ENCODE data around the gene MT1E.
A peak's percentile ranks its signal among the peaks of the same experiment; 100 is the strongest.

MT1E gene

DNA sequence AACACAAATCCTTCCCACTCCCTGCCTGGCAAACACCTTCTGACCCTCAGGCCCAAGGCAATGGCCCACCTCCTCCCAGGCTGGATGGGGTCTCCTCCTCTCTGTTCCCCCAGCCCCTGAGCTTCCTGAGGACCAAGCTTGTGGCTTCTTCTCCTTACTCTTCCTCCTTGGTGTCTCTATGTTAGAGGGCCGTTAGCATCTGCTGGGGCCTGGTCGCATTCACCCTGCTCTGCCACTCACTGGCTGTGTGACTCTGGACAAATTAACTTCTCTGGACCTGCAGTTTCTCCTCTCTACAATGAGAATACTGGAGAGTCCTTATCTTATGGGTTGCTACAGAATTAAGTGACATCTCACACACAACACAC lies 17.9 kb upstream of the MT1E start:
- Histone ChIP-seq H3K18ac (ENCODE audit: low read depth in 1 of 2, low read length in 2 of 2) (peak overlapping the region; percentile 96 to 100), H2BK15ac (ENCODE audit: low read depth, poor library complexity, severe bottlenecking) (peak overlapping the region; percentile 6), H3K4me1 (ENCODE audit: control insufficient read depth, insufficient read depth, low read depth, low read length) (peaks cover 34% of the 10 kb centered on the region), H3K4me3 (ENCODE audit: insufficient read depth in 1 of 2, low read depth in 1 of 2, low read length in 2 of 2) (peak overlapping the region in 1 of 2 experiments; percentile 92), H3K14ac (ENCODE audit: low read length in 2 of 2) (peak overlapping the region in 1 of 2 experiments; percentile 98), H4K91ac (ENCODE audit: low read length) (peak overlapping the region; percentile 100), H3K27me3 (ENCODE audit: control insufficient read depth in 1 of 2, insufficient read depth in 1 of 2, low read length in 2 of 2) (no peaks in the 10 kb centered on the region), H3K4me2 (ENCODE audit: low read length, poor library complexity, severe bottlenecking) (no peak overlapping the region), H3K27ac (ENCODE audit: low read length, poor library complexity, severe bottlenecking) (peak overlapping the region; percentile 99), H3K4ac (ENCODE audit: low read depth in 1 of 2, low read length in 2 of 2) (peak overlapping the region; percentile 99 to 100), H3K23ac (ENCODE audit: low read length in 2 of 2) (peak overlapping the region; percentile 2 to 75), H2BK5ac (ENCODE audit: low read depth, low read length, poor library complexity, severe bottlenecking) (peak overlapping the region; percentile 79), H3K9me3 (ENCODE audit: control insufficient read depth, low read length) (no peaks in the 10 kb centered on the region), H2BK120ac (ENCODE audit: low read depth, low read length) (peak overlapping the region; percentile 88), H3K79me1 (replicated peaks; ENCODE audit: low read length, poor library complexity, severe bottlenecking) (peaks cover 4% of the 10 kb centered on the region), H2BK12ac (ENCODE audit: low read length in 2 of 2) (peak overlapping the region; percentile 97 to 99), H3K9ac (ENCODE audit: low read length) (peak overlapping the region; percentile 84), H2AFZ (ENCODE audit: low read depth, low read length) (no peak overlapping the region), H4K8ac (ENCODE audit: low read length) (peak overlapping the region; percentile 100), H3K36me3 (ENCODE audit: control insufficient read depth in 1 of 2, insufficient read depth in 2 of 2, low read depth in 1 of 2, low read length in 2 of 2) (no peaks in the 10 kb centered on the region), H2AK5ac (ENCODE audit: low read length, severe bottlenecking) (peak overlapping the region; percentile 34)
- no peak for DNase-seq
- WGBS = 45% methylated on average over 2 of the region's 2 CpGs

DNA sequence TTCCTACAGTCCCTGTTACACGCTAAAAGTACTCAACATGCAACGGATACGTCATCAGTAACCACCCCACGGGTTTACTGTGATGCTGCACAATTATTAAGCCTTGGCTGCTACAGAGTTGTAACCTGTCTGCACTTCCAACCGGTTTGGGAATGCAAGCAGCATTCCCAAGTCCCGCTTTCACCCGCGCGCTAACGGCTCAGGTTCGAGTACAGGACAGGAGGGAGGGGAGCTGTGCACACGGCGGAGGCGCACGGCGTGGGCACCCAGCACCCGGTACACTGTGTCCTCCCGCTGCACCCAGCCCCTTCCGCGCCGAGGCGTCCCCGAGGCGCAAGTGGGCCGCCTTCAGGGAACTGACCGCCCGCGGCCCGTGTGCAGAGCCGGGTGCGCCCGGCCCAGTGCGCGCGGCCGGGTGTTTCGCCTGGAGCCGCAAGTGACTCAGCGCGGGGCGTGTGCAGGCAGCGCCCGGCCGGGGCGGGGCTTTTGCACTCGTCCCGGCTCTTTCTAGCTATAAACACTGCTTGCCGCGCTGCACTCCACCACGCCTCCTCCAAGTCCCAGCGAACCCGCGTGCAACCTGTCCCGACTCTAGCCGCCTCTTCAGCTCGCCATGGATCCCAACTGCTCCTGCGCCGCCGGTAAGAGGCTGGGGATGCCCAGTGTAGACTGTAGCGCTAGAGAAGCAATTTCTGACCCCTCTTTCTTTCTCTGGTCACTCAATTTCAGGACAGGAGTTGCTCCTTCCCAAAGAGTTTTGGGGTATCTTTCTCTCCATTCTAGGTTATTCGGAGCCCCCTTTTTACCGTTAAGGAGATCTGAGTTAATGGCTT lies 17.3 kb upstream of the MT1E start, which contains the start of gene MT2A:
Gene MT2A, plus strand, starts transcription at position 542 of the 833 bp plus-strand sequence. Its CDS starts 72 bp downstream, at position 614.
- Histone ChIP-seq H3K23ac (ENCODE audit: low read length in 2 of 2) (peak within 1 kb of the TSS; percentile 2 to 75), H3K27ac (ENCODE audit: low read length, poor library complexity, severe bottlenecking) (peak within 1 kb of the TSS; percentile 99), H3K4me3 (ENCODE audit: insufficient read depth in 1 of 2, low read depth in 1 of 2, low read length in 2 of 2) (peak within 1 kb of the TSS; percentile 59 to 92), H4K91ac (ENCODE audit: low read length) (peak within 1 kb of the TSS; percentile 100), H2BK5ac (ENCODE audit: low read depth, low read length, poor library complexity, severe bottlenecking) (peak within 1 kb of the TSS; percentile 79), H3K4me2 (ENCODE audit: low read length, poor library complexity, severe bottlenecking) (peak within 1 kb of the TSS; percentile 79), H3K4me1 (ENCODE audit: control insufficient read depth, insufficient read depth, low read depth, low read length) (peaks cover 34% of the 10 kb centered on the region), H2BK15ac (ENCODE audit: low read depth, poor library complexity, severe bottlenecking) (peak within 1 kb of the TSS; percentile 77), H3K4ac (ENCODE audit: low read depth in 1 of 2, low read length in 2 of 2) (peak within 1 kb of the TSS; percentile 99 to 100), H2AFZ (ENCODE audit: low read depth, low read length) (peak within 1 kb of the TSS; percentile 46), H3K14ac (ENCODE audit: low read length in 2 of 2) (peak within 1 kb of the TSS in 1 of 2 experiments; percentile 98), H3K9ac (ENCODE audit: low read length) (peak within 1 kb of the TSS; percentile 91), H3K27me3 (ENCODE audit: control insufficient read depth in 1 of 2, insufficient read depth in 1 of 2, low read length in 2 of 2) (no peaks in the 10 kb centered on the region), H4K8ac (ENCODE audit: low read length) (peak within 1 kb of the TSS; percentile 100), H2BK120ac (ENCODE audit: low read depth, low read length) (peak within 1 kb of the TSS; percentile 88), H3K36me3 (ENCODE audit: control insufficient read depth in 1 of 2, insufficient read depth in 2 of 2, low read depth in 1 of 2, low read length in 2 of 2) (no peaks in the 10 kb centered on the region), H2BK12ac (ENCODE audit: low read length in 2 of 2) (peak within 1 kb of the TSS; percentile 97 to 99), H3K79me1 (replicated peaks; ENCODE audit: low read length, poor library complexity, severe bottlenecking) (peaks cover 4% of the 10 kb centered on the region), H3K18ac (ENCODE audit: low read depth in 1 of 2, low read length in 2 of 2) (peak within 1 kb of the TSS; percentile 96 to 100), H3K9me3 (ENCODE audit: control insufficient read depth, low read length) (no peaks in the 10 kb centered on the region), H2AK5ac (ENCODE audit: low read length, severe bottlenecking) (peak within 1 kb of the TSS; percentile 34)
- 5% methylated on average over 57 of the region's 62 CpGs for WGBS
- peak; percentile 98 for DNase-seq

- peak overlapping the region in 1 of 2 experiments; percentile 45 for H2BK12ac ChIP-seq (ENCODE audit: low read length in 2 of 2)
- H4K91ac ChIP-seq (ENCODE audit: low read length) = peak overlapping the region; percentile 81
- H3K4me3 ChIP-seq (ENCODE audit: insufficient read depth in 1 of 2, low read depth in 1 of 2, low read length in 2 of 2) = peak overlapping the region; percentile 59 to 92
- H3K4me2 ChIP-seq (ENCODE audit: low read length, poor library complexity, severe bottlenecking) = peak overlapping the region; percentile 79
- H3K18ac ChIP-seq (ENCODE audit: low read depth in 1 of 2, low read length in 2 of 2) = peak overlapping the region; percentile 54 to 85
- peak overlapping the region; percentile 94 for H3K27ac ChIP-seq (ENCODE audit: low read length, poor library complexity, severe bottlenecking)
- H3K79me1 ChIP-seq (replicated peaks; ENCODE audit: low read length, poor library complexity, severe bottlenecking) = peaks cover 4% of the 10 kb centered on the region
- no peak overlapping the region for H3K23ac ChIP-seq (ENCODE audit: low read length in 2 of 2)
- no peak overlapping the region for H2AFZ ChIP-seq (ENCODE audit: low read depth, low read length)
- H3K4me1 ChIP-seq (ENCODE audit: control insufficient read depth, insufficient read depth, low read depth, low read length) = peaks cover 34% of the 10 kb centered on the region
- H3K14ac ChIP-seq (ENCODE audit: low read length in 2 of 2) = peak overlapping the region in 1 of 2 experiments; percentile 68
- H2AK5ac ChIP-seq (ENCODE audit: low read length, severe bottlenecking) = no peak overlapping the region
- H2BK15ac ChIP-seq (ENCODE audit: low read depth, poor library complexity, severe bottlenecking) = peak overlapping the region; percentile 77
- H3K9ac ChIP-seq (ENCODE audit: low read length) = peak overlapping the region; percentile 91
- H3K27me3 ChIP-seq (ENCODE audit: control insufficient read depth in 1 of 2, insufficient read depth in 1 of 2, low read length in 2 of 2) = no peaks in the 10 kb centered on the region
- peak; percentile 38 for DNase-seq
- H3K4ac ChIP-seq (ENCODE audit: low read depth in 1 of 2, low read length in 2 of 2) = peak overlapping the region; percentile 24 to 46
- H3K9me3 ChIP-seq (ENCODE audit: control insufficient read depth, low read length) = no peaks in the 10 kb centered on the region
- H2BK120ac ChIP-seq (ENCODE audit: low read depth, low read length) = no peak overlapping the region
- no peak overlapping the region for H2BK5ac ChIP-seq (ENCODE audit: low read depth, low read length, poor library complexity, severe bottlenecking)
- no peaks in the 10 kb centered on the region for H3K36me3 ChIP-seq (ENCODE audit: control insufficient read depth in 1 of 2, insufficient read depth in 2 of 2, low read depth in 1 of 2, low read length in 2 of 2)
- H4K8ac ChIP-seq (ENCODE audit: low read length) = peak overlapping the region; percentile 52
- 6% methylated on average over 21 of the region's 21 CpGs for WGBS
These were observed 16.6 kb upstream of the MT1E start for GRCh38 chr16:56608876-56609462.

DNA sequence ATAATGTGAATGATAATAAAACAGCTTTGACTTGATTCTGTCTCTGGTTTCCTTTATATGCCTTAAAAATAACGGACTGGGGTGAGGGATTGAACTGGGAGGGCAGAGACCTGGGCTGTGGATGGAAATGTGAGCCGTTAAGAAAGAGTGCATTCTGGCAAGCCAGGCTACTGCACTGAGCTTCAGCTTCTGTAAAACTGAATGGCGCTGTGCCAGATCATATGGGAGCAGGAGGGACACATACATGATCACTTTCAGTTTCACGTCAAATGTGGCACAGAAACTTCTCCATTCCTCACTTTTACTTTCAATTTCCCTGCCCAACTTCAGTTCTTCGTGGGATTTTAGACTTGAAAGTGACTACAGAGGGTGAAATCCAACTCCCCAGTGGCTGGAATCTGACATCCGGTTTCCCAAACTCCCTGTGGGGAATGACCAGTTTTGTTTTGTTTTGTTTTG lies 16.1 kb upstream of the MT1E start:
- H4K8ac ChIP-seq (ENCODE audit: low read length) = peak overlapping the region; percentile 16
- peak; percentile 98 for DNase-seq
- H2AFZ ChIP-seq (ENCODE audit: low read depth, low read length) = no peak overlapping the region
- H3K36me3 ChIP-seq (ENCODE audit: control insufficient read depth in 1 of 2, insufficient read depth in 2 of 2, low read depth in 1 of 2, low read length in 2 of 2) = no peaks in the 10 kb centered on the region
- no peaks in the 10 kb centered on the region for H3K9me3 ChIP-seq (ENCODE audit: control insufficient read depth, low read length)
- H2BK5ac ChIP-seq (ENCODE audit: low read depth, low read length, poor library complexity, severe bottlenecking) = no peak overlapping the region
- H3K27me3 ChIP-seq (ENCODE audit: control insufficient read depth in 1 of 2, insufficient read depth in 1 of 2, low read length in 2 of 2) = no peaks in the 10 kb centered on the region
- peaks cover 4% of the 10 kb centered on the region for H3K79me1 ChIP-seq (replicated peaks; ENCODE audit: low read length, poor library complexity, severe bottlenecking)
- peak overlapping the region; percentile 91 for H3K9ac ChIP-seq (ENCODE audit: low read length)
- H3K18ac ChIP-seq (ENCODE audit: low read depth in 1 of 2, low read length in 2 of 2) = peak overlapping the region; percentile 84 to 88
- H3K14ac ChIP-seq (ENCODE audit: low read length in 2 of 2) = no peak overlapping the region
- H2BK120ac ChIP-seq (ENCODE audit: low read depth, low read length) = no peak overlapping the region
- no peak overlapping the region for H3K23ac ChIP-seq (ENCODE audit: low read length in 2 of 2)
- peak overlapping the region in 1 of 2 experiments; percentile 92 for H3K4me3 ChIP-seq (ENCODE audit: insufficient read depth in 1 of 2, low read depth in 1 of 2, low read length in 2 of 2)
- 0% methylated on average over 4 of the region's 6 CpGs for WGBS
- peak overlapping the region; percentile 94 for H3K27ac ChIP-seq (ENCODE audit: low read length, poor library complexity, severe bottlenecking)
- H3K4me1 ChIP-seq (ENCODE audit: control insufficient read depth, insufficient read depth, low read depth, low read length) = peaks cover 34% of the 10 kb centered on the region
- H4K91ac ChIP-seq (ENCODE audit: low read length) = no peak overlapping the region
- H3K4ac ChIP-seq (ENCODE audit: low read depth in 1 of 2, low read length in 2 of 2) = peak overlapping the region in 1 of 2 experiments; percentile 90
- H2BK12ac ChIP-seq (ENCODE audit: low read length in 2 of 2) = no peak overlapping the region
- H3K4me2 ChIP-seq (ENCODE audit: low read length, poor library complexity, severe bottlenecking) = peak overlapping the region; percentile 79
- no peak overlapping the region for H2BK15ac ChIP-seq (ENCODE audit: low read depth, poor library complexity, severe bottlenecking)
- no peak overlapping the region for H2AK5ac ChIP-seq (ENCODE audit: low read length, severe bottlenecking)

All from mesenchymal stem cell (in vitro differentiated cells and primary cell).